AG04450 (cell line): Measurements from ENCODE around the gene THADA. TPM values are rescaled to one million over a fixed set of nuclear protein-coding genes. Genes with fewer than 3 reads are reported as not detected.

Source experiments
- CTCF ChIA-PET: fragments of 300-600, 350-600 bp; formaldehyde crosslinking; extraction: SDS; loops from one replicate; lab custom pipeline; 2022; ENCODE audit warnings: antibody characterized with exemption, inconsistent platforms; lab: Charles Lee
- POLR2A ChIA-PET: fragments of 350-600 bp; formaldehyde crosslinking; extraction: SDS; loops from one replicate; lab custom pipeline; 2021; ENCODE audit warnings: antibody characterized with exemption, inconsistent platforms; lab: Yijun Ruan, JAX
- DNase-seq: peaks from one replicate; pipeline ENCODE4 v3.0.0-alpha.2; 2011; ENCODE audit warnings: low read depth, low spot score
- H3K27ac ChIP-seq: one replicate; pipeline ENCODE4 v1.5.1; 2012; ENCODE audit warnings: low read depth, low read length, control low read depth
- H3K27me3 ChIP-seq: one replicate; pipeline ENCODE4 v1.6.0; 2012; ENCODE audit warnings: low read length; ENCODE audit not compliant: control insufficient read depth, insufficient read depth
- H3K4me3 ChIP-seq: 2 replicates; pipeline ENCODE4 v1.5.1; 2011; ENCODE audit warnings: mild to moderate bottlenecking, low read depth, low read length, control low read depth
- H3K9me3 ChIP-seq: 2 replicates; pipeline ENCODE4 v1.5.1; 2012; ENCODE audit warnings: low read length; ENCODE audit not compliant: control insufficient read depth, insufficient read depth
- polyA plus RNA-seq: library from polyadenylated mRNA; depleted of rRNA; stranded (reverse); fragments of >200 nt; gene quantifications from 2 replicates; pipeline ENCODE4 v1.2.3, GENCODE V29; 2011
- TF ChIP-seq, protein P1 (sequence below): IDR thresholded peaks from 2 replicates; pipeline ENCODE4 v1.5.1; 2011; ENCODE audit warnings: low read depth, low read length, control low read depth, inconsistent platforms

THADA gene
- polyA plus RNA-seq, 1 experiment: 15.0 TPM

DNA sequence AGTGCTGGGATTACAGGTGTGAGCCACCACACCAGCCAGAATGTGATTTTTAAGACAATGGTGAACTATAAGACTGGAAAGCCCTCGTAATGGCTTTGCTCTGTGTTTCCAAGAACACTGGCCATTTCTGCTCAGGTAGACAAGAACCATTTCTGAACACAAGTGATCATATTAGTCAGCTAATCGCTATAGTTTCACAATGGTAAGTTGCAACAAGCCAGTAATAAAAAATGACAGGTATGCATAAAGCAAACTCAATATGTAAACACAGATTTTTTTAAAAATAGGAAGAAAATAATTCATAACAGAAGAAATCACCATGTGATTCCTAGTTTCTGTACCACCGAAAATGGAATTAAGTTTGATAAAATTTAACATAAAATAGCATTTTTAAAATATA is 166.5 kb downstream of the THADA start:
- Histone ChIP-seq H3K4me3 (no peak overlapping the region), H3K27me3 (no peaks in the 10 kb centered on the region), H3K9me3 (no peaks in the 10 kb centered on the region), H3K27ac (no peak overlapping the region)
- TF ChIP-seq, protein P1, sequence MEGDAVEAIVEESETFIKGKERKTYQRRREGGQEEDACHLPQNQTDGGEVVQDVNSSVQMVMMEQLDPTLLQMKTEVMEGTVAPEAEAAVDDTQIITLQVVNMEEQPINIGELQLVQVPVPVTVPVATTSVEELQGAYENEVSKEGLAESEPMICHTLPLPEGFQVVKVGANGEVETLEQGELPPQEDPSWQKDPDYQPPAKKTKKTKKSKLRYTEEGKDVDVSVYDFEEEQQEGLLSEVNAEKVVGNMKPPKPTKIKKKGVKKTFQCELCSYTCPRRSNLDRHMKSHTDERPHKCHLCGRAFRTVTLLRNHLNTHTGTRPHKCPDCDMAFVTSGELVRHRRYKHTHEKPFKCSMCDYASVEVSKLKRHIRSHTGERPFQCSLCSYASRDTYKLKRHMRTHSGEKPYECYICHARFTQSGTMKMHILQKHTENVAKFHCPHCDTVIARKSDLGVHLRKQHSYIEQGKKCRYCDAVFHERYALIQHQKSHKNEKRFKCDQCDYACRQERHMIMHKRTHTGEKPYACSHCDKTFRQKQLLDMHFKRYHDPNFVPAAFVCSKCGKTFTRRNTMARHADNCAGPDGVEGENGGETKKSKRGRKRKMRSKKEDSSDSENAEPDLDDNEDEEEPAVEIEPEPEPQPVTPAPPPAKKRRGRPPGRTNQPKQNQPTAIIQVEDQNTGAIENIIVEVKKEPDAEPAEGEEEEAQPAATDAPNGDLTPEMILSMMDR: no peak
- no peak for DNase-seq
- ChIA-PET POLR2A (no interaction called here), CTCF (no interaction called here)

DNA sequence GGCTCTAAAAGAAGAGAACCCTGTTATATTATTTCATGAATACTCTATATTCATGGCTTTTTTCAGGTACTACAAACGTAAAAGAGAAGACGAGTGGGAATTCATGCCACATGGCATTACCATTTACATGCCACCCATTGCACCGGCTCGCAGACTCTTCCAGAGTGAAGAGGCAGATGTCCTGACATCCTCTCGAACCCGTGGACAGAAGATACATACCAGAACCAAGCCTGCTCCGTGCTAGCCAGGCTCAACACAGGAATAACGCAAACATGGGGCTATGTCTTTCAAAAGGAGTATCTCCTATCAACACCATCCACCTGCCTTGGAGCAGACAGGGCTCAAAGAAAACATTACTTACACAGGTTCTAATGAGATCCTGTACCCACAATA is 168.8 kb downstream of the THADA start:
- Histone ChIP-seq H3K27me3 (no peaks in the 10 kb centered on the region), H3K27ac (no peak overlapping the region), H3K4me3 (no peak overlapping the region), H3K9me3 (no peaks in the 10 kb centered on the region)
- ChIA-PET CTCF (interaction anchor here (1.6 kb wide), 1 partner anchor 58 kb away, joined by 5 read pairs; no protein-coding TSS in a partner anchor), POLR2A (interaction anchor here (0.6 to 0.9 kb wide), 2 partner anchors 27 kb away, joined by 3 to 4 read pairs; no protein-coding TSS in a partner anchor)
- TF ChIP-seq, protein P1: no peak
- DNase-seq: no peak

DNA sequence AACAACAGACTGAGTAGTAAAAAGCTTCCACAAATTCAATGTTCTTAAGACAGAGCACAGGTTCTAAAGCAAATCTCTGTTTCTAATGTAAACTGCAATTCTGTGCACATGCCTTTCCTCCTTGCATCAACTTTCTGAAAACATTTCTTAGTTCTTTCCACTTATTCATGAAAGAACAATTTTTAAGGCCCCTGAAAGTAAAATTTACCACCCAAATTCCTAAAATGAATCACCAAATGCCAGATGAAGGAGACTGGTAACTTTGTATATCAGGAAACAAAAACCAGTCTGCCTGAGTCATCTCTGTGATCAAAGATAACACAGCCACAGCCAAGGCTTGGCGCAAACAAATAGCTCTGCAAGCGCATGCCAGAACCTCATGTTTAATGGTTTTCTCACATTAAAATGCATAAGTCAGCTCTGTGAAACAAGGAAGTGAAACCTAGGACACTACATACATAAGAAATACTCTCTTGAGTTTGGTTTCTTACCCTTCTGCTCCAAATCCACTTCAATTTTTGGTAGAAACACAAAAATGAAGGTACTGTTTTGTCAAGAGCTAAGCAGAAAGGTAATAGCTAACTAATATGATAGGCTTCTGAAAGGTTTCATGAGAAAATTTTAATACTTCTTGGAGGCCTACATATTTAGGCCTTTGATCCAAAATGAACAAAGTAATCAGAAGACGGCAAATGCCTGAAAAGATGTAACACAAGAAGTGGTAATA is 169.4 kb downstream of the THADA start:
- H3K9me3 ChIP-seq: no peaks in the 10 kb centered on the region
- no peak overlapping the region for H3K27ac ChIP-seq
- ChIA-PET CTCF (interaction anchor here (1.6 kb wide), 1 partner anchor 58 kb away, joined by 5 read pairs; no protein-coding TSS in a partner anchor), POLR2A (interaction anchor here (0.6 to 0.9 kb wide), 2 partner anchors 27 to 28 kb away, joined by 3 to 4 read pairs; no protein-coding TSS in a partner anchor)
- no peaks in the 10 kb centered on the region for H3K27me3 ChIP-seq
- H3K4me3 ChIP-seq: no peak overlapping the region
- TF ChIP-seq, protein P1: no peak
- peak; percentile 87 for DNase-seq

DNA sequence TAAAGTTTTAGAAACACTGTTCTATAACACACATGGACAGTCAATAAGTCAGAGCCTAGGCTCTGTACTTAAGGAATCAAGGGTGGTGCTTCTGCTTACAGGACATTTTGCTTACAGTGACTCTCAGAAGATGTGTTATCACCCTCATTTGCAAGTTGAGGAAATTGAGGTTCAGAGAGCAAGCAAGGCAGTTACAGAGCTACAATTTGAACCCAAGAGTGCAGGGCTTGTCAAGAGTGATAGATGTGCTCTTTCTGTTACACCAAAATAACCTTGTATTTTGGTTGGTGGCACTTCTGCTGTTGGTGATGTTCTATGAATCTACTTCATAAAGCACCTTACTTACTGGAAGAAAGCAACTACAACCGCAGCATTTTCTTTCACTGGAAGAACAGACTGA is 170.2 kb downstream of the THADA start:
- POLR2A ChIA-PET: no interaction called here
- CTCF ChIA-PET: interaction anchor here (1.6 kb wide), 1 partner anchor 59 kb away, joined by 5 read pairs; no protein-coding TSS in a partner anchor

More for the DNA sequence above, 170.2 kb downstream of the THADA start:
- H3K4me3 ChIP-seq: no peak overlapping the region
- H3K9me3 ChIP-seq: no peaks in the 10 kb centered on the region
- no peaks in the 10 kb centered on the region for H3K27me3 ChIP-seq
- no peak for DNase-seq
- H3K27ac ChIP-seq: no peak overlapping the region
- TF ChIP-seq, protein P1: no peak
